DND-41 (cell line): ENCODE measurements around the gene TMEM217.

Experiments
- EZH2 ChIP-seq: IDR thresholded peaks from 3 replicates; pipeline ENCODE4 v1.6.1; 2012; ENCODE audit warnings: borderline replicate concordance, low read depth, mild to moderate bottlenecking, moderate library complexity, low read length, inconsistent platforms; ENCODE audit not compliant: severe bottlenecking
- TF ChIP-seq, protein P1 (sequence below): IDR thresholded peaks from 2 replicates; pipeline ENCODE4 v1.5.1; 2012; ENCODE audit warnings: borderline replicate concordance, low read length, moderate library complexity, mild to moderate bottlenecking; ENCODE audit not compliant: poor library complexity, severe bottlenecking; ENCODE audit errors: extremely low read depth

- TF ChIP-seq, protein P1, sequence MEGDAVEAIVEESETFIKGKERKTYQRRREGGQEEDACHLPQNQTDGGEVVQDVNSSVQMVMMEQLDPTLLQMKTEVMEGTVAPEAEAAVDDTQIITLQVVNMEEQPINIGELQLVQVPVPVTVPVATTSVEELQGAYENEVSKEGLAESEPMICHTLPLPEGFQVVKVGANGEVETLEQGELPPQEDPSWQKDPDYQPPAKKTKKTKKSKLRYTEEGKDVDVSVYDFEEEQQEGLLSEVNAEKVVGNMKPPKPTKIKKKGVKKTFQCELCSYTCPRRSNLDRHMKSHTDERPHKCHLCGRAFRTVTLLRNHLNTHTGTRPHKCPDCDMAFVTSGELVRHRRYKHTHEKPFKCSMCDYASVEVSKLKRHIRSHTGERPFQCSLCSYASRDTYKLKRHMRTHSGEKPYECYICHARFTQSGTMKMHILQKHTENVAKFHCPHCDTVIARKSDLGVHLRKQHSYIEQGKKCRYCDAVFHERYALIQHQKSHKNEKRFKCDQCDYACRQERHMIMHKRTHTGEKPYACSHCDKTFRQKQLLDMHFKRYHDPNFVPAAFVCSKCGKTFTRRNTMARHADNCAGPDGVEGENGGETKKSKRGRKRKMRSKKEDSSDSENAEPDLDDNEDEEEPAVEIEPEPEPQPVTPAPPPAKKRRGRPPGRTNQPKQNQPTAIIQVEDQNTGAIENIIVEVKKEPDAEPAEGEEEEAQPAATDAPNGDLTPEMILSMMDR, result peak; percentile 98
- no peak for TF ChIP-seq EZH2
These were observed 85.8 kb downstream of the TMEM217 start for GRCh38 chr6:37171970-37172812.
